ENCODE data around the gene WNK2.
"Not testable (repeated sequence)": the region's sequence is repeated elsewhere in the genome, so short reads cannot be mapped to it uniquely, and the experiment has no call there.

Gene WNK2

DNA sequence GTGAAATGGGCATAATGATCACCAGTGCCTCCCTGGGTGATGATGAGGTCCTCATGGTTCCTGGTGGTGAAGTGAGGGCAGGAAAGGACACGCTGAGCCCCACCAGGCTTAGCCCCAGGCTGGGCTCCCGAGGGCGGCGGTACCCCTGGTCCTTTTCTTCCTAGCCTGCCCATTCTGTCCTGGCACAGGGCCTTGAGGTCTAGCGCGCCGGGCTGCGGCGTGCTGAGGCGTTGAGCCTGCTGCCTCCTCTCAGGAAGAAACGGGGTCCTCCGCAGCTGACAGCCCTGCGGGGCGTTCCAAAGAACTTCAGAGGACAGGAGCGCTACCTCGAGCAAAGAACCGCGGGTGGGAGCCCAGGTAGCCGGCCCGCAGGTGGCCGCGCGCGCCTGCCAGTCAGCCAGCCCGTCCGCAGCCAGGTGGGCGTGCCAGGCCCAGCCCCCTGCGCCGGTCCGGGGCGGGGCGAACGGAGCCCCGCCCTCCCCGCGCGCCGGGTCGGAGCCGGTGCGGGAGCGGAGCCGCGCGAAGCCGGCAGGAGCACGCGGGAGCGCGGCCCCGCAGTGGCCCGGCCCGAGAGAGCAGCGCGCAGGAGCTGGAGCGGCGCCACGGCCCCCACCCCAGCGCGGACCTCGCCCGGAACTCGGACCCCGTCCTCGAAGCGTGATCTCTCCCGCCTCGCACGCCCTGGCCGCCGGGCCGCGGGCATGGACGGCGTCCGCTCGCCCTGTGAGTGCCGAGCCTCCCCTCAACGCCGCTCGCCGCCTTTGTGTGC, at the start of gene WNK2:
Gene WNK2, plus strand, starts transcription at position 477 of the 769 bp plus-strand sequence. CDS start 791 bp downstream, outside the sequence.
- Histone ChIP-seq H3K27me3 (ENCODE audit: control insufficient read depth, insufficient read depth, low read length) (peaks cover 60% of the 10 kb centered on the region), H3K36me3 (ENCODE audit: control insufficient read depth, insufficient read depth, low read length) (no peaks in the 10 kb centered on the region), H3K9ac (ENCODE audit: low read length) (peak within 1 kb of the TSS; percentile 38), H3K4me1 (ENCODE audit: control insufficient read depth, insufficient read depth, low read length) (peaks cover 43% of the 10 kb centered on the region), H3K9me3 (ENCODE audit: control insufficient read depth, low read length) (no peaks in the 10 kb centered on the region), H3K4me3 (ENCODE audit: low read length) (peak within 1 kb of the TSS; percentile 4)

DNA sequence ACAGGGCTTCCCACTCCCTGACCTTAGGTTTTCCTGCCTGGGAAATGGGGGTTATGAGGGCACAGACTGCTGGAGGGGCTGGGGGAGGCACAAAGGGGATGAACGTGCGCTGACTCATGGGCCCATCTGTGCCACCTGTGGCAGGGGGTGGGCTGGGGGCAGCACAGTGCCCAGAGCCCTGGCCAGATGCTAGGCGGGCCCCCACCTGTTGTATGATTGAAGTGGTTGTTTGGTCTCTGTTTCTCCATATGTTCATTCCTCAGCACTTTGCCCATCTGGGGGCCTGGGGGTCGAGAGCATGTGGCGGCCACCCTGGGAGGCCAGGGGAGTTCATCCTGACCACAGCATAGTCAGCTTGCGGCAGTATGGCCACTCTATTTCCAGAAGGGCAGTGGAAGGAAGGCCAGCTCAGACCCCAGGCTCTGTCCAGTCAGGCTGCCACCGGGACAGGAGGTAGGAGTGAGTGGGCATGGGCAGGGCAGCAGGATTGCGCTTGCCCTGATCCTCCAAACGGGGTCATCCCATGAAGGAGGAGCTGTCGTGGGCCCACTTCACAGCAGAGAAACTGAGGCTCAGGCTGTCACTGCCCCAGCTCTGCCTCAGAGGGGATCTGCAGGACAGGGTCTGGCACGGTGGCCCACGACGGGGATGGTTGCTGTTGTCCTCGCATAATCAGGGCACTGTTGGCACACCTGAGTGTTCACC, 49.0 kb upstream of the WNK2 start:
- Histone ChIP-seq H3K36me3 (ENCODE audit: control insufficient read depth, insufficient read depth, low read length) (no peaks in the 10 kb centered on the region), H3K9me3 (ENCODE audit: control insufficient read depth, low read length) (no peaks in the 10 kb centered on the region), H3K4me3 (ENCODE audit: low read length) (peak overlapping the region; percentile 31), H3K27me3 (ENCODE audit: control insufficient read depth, insufficient read depth, low read length) (peaks cover 5% of the 10 kb centered on the region), H3K9ac (ENCODE audit: low read length) (peak overlapping the region; percentile 76), H3K4me1 (ENCODE audit: control insufficient read depth, insufficient read depth, low read length) (peaks cover 30% of the 10 kb centered on the region)

DNA sequence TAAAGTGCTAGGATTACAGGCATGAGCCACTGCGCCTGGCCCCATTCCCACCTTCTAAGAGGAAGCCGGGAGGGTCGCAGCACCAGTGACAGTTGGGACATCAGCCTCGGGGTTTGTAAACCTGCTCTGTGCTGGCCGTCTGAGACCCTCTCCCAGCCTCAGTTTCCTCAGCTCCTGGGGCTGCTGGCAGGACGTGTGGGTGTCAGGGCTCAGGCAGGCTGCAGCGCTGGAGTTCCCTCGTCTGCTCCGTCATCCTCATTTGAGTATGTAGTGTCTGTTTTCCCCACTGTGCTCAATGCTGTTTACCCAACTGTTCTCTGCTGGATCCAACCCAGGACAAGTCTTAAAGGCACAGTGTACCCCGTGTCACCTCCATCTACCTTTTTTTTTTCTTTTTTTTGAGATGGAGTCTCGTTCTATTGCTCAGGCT, 47.9 kb upstream of the WNK2 start:
- peaks cover 5% of the 10 kb centered on the region for H3K27me3 ChIP-seq (ENCODE audit: control insufficient read depth, insufficient read depth, low read length)
- H3K9me3 ChIP-seq (ENCODE audit: control insufficient read depth, low read length) = no peaks in the 10 kb centered on the region
- no peak overlapping the region for H3K9ac ChIP-seq (ENCODE audit: low read length)
- peaks cover 30% of the 10 kb centered on the region for H3K4me1 ChIP-seq (ENCODE audit: control insufficient read depth, insufficient read depth, low read length)
- no peak overlapping the region for H3K4me3 ChIP-seq (ENCODE audit: low read length)
- H3K36me3 ChIP-seq (ENCODE audit: control insufficient read depth, insufficient read depth, low read length) = no peaks in the 10 kb centered on the region

DNA sequence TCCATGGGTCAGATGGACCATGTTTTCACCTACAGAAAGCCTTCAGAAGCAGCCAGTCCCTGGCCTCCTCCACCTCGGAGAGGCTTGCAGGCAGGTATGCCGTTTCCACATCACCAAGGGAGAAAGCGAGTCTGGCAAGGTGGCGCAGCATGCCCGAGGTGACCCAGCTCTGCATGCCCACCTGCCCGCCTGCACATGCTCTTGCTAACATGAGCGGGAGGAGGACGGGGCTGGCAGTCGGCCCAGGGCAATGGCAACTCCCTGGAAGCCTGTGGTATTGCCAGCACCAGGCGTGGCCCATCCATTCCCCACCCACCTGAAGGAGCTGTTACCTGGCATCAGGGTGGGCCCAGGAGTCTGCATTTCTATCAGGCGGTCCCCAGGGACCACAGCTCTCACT, 46.6 kb upstream of the WNK2 start:
- Histone ChIP-seq H3K4me3 (ENCODE audit: low read length) (no peak overlapping the region), H3K36me3 (ENCODE audit: control insufficient read depth, insufficient read depth, low read length) (no peaks in the 10 kb centered on the region), H3K4me1 (ENCODE audit: control insufficient read depth, insufficient read depth, low read length) (peaks cover 25% of the 10 kb centered on the region), H3K9me3 (ENCODE audit: control insufficient read depth, low read length) (no peaks in the 10 kb centered on the region), H3K9ac (ENCODE audit: low read length) (no peak overlapping the region), H3K27me3 (ENCODE audit: control insufficient read depth, insufficient read depth, low read length) (peaks cover 5% of the 10 kb centered on the region)

DNA sequence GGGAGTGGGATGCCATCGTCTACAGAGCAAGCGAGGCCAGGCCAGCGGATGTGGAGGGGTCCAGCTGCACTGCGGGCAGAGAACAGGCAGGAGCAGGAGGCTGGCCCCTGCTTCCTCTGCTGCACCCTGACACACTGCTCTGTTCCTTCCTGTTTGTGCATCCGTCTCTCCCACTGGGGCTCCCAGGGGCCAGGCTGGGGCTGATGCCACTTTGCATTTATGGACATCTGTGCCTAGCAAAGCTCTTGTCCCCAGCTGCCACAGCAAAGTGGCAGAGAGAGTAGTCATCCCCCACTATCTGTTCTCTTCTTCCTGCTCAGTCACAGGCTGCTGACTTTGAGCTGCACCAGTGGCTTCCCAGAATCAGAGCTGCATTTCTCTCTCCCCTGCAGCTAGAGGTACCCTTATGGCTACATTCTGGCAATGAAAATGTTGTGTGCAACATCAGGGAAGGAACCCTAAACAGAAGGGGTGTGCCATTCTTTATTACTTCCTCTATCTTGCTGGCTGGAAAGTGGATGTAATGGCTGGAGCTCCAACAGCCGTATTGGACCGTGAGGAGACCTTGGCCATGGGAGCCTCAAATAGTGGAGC, 45.7 kb upstream of the WNK2 start:
- no peaks in the 10 kb centered on the region for H3K9me3 ChIP-seq (ENCODE audit: control insufficient read depth, low read length)
- no peak overlapping the region for H3K9ac ChIP-seq (ENCODE audit: low read length)
- H3K4me3 ChIP-seq (ENCODE audit: low read length) = no peak overlapping the region
- H3K27me3 ChIP-seq (ENCODE audit: control insufficient read depth, insufficient read depth, low read length) = peaks cover 5% of the 10 kb centered on the region
- peaks cover 16% of the 10 kb centered on the region for H3K4me1 ChIP-seq (ENCODE audit: control insufficient read depth, insufficient read depth, low read length)
- no peaks in the 10 kb centered on the region for H3K36me3 ChIP-seq (ENCODE audit: control insufficient read depth, insufficient read depth, low read length)

DNA sequence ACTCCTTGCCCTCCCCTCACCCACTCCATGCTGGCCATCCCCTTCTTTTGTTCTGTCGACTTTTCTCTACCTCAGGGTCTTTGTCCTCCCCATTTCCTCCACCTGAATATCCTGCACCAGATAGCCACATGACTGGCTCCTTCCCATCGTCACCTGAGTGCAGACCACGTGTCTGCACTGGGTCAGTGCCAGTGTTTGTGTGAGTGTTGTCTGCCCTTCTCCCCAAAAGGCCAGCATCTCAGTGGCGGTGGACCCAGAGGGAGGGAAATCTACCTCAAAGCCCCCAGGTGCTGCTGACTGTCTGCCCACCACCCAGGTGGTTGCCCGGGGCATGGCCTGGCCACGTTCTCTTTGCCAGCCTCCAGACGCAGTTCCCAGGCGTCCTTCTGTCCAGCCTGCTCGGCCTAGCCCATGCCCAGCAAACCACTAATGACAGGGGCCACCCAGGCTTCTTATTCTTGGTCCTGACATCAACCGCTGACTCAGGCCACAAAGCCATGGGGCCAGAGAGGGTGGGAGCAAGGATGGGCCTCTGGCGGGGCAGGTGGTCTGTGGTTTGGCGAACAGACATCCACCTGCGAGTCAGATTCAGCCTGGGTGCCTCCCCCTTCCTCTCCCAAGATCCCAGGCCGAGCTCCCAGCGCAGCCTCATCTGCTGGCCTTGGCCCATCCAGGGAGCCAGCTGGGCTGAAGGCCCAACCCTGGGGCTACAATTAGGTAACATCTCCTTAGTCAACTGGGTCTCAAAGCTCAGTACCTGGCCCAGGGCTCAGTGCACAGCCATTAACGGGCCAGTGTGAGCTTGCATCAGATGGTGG, 44.4 kb upstream of the WNK2 start:
- H3K4me1 ChIP-seq (ENCODE audit: control insufficient read depth, insufficient read depth, low read length) = peaks cover 17% of the 10 kb centered on the region
- H3K4me3 ChIP-seq (ENCODE audit: low read length) = no peak overlapping the region
- H3K36me3 ChIP-seq (ENCODE audit: control insufficient read depth, insufficient read depth, low read length) = no peaks in the 10 kb centered on the region
- H3K9me3 ChIP-seq (ENCODE audit: control insufficient read depth, low read length) = no peaks in the 10 kb centered on the region
- peaks cover 5% of the 10 kb centered on the region for H3K27me3 ChIP-seq (ENCODE audit: control insufficient read depth, insufficient read depth, low read length)
- H3K9ac ChIP-seq (ENCODE audit: low read length) = no peak overlapping the region

DNA sequence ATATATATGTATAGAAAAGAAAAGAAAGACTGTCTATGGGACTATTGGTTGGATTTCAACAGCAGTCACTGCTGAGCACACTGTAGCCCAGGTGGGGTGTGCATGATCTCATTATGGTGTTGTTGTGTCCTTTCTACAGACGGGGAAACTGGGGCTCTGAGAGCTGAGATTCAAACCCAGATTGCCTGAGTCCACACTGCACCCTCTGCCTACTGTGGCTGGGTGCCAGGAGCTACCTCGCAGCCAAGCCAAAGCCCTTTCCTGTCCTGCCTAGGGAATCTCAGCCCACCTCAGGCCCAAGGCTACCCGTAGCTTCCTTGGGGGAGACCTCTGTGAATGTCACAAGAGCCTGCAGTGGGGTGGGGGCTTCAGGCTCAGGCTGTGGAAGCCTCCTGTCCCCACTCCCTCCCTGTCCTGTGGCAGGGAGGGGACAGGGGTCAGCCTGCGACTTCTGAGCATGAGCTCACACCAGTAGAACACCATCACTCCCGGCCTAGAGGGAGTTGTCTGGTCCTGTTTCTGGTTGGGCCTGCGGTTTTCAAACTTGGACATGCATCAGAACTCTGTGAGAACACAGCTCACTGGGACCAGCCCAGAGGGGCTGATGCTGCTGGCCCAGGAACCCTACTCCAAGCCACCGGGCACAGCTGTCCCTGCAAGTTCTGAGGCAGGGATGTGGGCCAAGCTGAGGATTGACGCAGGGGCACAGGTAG, 42.0 kb upstream of the WNK2 start:
- Histone ChIP-seq H3K4me3 (ENCODE audit: low read length) (no peak overlapping the region), H3K9me3 (ENCODE audit: control insufficient read depth, low read length) (no peaks in the 10 kb centered on the region), H3K4me1 (ENCODE audit: control insufficient read depth, insufficient read depth, low read length) (peaks cover 7% of the 10 kb centered on the region), H3K36me3 (ENCODE audit: control insufficient read depth, insufficient read depth, low read length) (no peaks in the 10 kb centered on the region), H3K9ac (ENCODE audit: low read length) (no peak overlapping the region), H3K27me3 (ENCODE audit: control insufficient read depth, insufficient read depth, low read length) (no peaks in the 10 kb centered on the region)

DNA sequence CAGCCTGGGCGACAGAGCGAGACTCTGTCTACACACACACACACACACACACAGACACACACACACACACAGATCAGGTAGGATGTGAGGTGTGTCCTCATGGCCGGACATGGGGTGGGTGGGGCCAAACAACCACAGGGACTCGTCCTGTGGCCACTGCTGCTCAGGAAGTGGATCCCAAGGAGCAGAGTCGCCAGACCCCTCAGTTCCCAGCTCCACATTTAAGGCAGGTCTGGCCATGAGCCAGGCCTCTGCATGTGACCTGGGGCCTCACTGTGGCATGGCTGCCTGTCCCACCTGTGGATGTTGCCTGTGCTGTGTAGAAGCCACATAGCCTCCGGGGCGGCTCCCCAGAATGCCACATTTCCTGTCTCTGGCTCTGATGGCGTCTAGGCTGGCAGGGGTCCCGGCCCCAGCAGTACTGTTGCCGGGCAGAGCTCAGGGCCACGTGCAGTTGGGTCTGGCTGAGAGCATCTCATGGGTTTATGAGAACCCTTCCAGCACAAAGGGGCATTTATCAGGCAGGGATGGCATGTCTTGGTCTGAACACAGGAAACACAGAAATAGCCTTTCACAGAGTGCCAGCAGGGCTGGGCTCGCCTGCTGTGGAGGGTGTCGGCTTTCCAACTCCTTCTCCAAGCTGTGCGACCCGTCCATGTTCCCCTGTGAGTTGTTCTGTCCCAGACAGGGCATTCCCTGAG, 40.0 kb upstream of the WNK2 start:
- H3K9me3 ChIP-seq (ENCODE audit: control insufficient read depth, low read length) = no peaks in the 10 kb centered on the region
- H3K27me3 ChIP-seq (ENCODE audit: control insufficient read depth, insufficient read depth, low read length) = no peaks in the 10 kb centered on the region
- no peak overlapping the region for H3K9ac ChIP-seq (ENCODE audit: low read length)
- peaks cover 7% of the 10 kb centered on the region for H3K4me1 ChIP-seq (ENCODE audit: control insufficient read depth, insufficient read depth, low read length)
- no peaks in the 10 kb centered on the region for H3K36me3 ChIP-seq (ENCODE audit: control insufficient read depth, insufficient read depth, low read length)
- H3K4me3 ChIP-seq (ENCODE audit: low read length) = no peak overlapping the region

DNA sequence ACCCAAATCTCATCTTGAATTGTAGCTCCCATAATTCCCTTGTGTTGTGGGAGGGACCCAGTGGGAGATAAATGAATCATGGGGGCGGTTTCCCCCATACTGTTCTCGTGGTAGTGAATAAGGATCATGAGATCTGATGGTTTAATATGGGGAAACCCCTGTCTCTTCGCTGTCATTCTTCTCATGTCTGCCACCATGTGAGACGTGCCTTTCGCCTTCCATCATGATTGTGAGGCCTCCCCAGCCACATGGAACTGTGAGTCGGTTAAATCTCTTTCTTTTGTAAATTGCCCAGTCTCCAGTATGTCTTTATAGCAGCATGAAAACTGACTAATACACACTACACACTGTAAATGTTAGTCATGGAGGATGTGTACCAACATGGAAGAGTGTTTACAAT, 37.2 kb upstream of the WNK2 start:
- H3K4me3 ChIP-seq (ENCODE audit: low read length); H3K27me3 ChIP-seq (ENCODE audit: control insufficient read depth, insufficient read depth, low read length); H3K9me3 ChIP-seq (ENCODE audit: control insufficient read depth, low read length); H3K36me3 ChIP-seq (ENCODE audit: control insufficient read depth, insufficient read depth, low read length); H3K9ac ChIP-seq (ENCODE audit: low read length); H3K4me1 ChIP-seq (ENCODE audit: control insufficient read depth, insufficient read depth, low read length): not testable (repeated sequence)

DNA sequence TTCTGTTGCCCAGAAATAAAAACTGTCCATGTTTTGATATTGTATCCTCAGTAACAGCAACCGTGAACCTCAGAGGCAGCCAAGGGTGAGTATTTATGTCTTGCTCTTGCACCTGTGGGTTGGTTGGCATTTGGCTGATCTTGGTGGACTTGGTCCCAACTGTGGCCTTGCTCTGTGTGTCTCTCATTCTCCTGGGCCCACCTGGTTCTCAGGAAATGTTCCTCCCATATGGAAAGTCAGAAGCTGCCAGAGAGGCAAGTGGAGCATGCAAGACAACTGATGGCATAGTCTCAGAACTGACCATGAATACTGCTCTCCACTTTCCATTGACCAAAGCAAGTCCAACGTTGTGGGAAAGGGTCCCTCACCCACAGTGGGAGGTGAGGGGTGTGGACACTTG, 36.3 kb upstream of the WNK2 start:
- no peak overlapping the region for H3K4me3 ChIP-seq (ENCODE audit: low read length)
- H3K9me3 ChIP-seq (ENCODE audit: control insufficient read depth, low read length) = no peaks in the 10 kb centered on the region
- peaks cover 7% of the 10 kb centered on the region for H3K4me1 ChIP-seq (ENCODE audit: control insufficient read depth, insufficient read depth, low read length)
- no peaks in the 10 kb centered on the region for H3K27me3 ChIP-seq (ENCODE audit: control insufficient read depth, insufficient read depth, low read length)
- H3K9ac ChIP-seq (ENCODE audit: low read length) = no peak overlapping the region
- no peaks in the 10 kb centered on the region for H3K36me3 ChIP-seq (ENCODE audit: control insufficient read depth, insufficient read depth, low read length)

DNA sequence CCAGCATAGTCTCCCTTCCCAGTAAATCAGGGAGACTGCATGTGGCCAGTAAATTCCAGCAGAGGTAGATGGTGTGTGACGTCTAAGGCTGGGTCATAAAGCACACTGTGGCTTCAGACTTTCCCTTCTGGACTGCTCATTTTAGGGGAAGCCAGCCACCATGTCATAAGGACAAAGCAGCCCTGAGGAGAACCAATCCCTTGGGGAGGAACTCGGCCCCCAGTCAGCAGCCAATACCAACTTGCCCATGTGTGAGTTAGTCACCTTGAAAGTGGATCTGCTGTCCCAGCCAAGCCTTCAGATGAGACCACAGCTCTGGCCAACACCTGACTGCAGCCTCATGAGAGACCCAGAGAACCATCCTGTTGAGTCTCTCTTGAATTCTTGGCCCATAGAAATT, 35.2 kb upstream of the WNK2 start:
- Histone ChIP-seq H3K9me3 (ENCODE audit: control insufficient read depth, low read length) (no peaks in the 10 kb centered on the region), H3K9ac (ENCODE audit: low read length) (no peak overlapping the region), H3K27me3 (ENCODE audit: control insufficient read depth, insufficient read depth, low read length) (no peaks in the 10 kb centered on the region), H3K36me3 (ENCODE audit: control insufficient read depth, insufficient read depth, low read length) (no peaks in the 10 kb centered on the region), H3K4me3 (ENCODE audit: low read length) (no peak overlapping the region), H3K4me1 (ENCODE audit: control insufficient read depth, insufficient read depth, low read length) (peaks cover 7% of the 10 kb centered on the region)
